ENCODE results near the gene EIF4EBP2. TPM values are rescaled to one million over a fixed set of nuclear protein-coding genes. Genes with fewer than 3 reads are reported as not detected.

EIF4EBP2 gene
- total RNA-seq, 1 experiment from 2014 or later = 166 TPM

DNA sequence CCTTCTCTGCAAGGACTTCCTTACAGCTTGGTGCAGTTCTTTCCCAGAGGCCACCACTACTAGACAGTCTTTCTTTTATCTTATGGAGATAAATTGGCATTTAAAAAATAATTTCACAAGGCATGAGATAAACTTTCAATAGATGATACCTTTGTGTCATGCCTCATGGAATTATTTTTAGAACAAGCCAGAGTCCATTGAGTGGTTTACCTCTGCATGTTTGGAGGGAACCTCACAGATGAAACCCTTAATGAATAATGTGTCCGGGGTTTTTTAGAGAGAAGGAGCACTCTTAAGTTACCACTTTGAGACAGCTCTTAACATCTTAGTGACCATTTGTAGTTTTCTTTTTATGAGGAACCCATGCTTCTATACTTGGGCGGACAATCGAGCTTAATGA, 20.4 kb downstream of the EIF4EBP2 start:
- peaks cover 54% of the 10 kb centered on the region for H3K4me1 Mint-ChIP-seq (ENCODE audit: low read depth, unreplicated experiment)
- H3K4me3 Mint-ChIP-seq (ENCODE audit: unreplicated experiment) = peak overlapping the region; percentile 51
- H3K9me3 Mint-ChIP-seq (ENCODE audit: unreplicated experiment) = no peaks in the 10 kb centered on the region
- H3K4me3 ChIP-seq (ENCODE audit: low read depth, low read length) = no peak overlapping the region
- CTCF ChIA-PET = interaction anchor here (1.1 to 2.7 kb wide), 4 partner anchors 13 to 203 kb away, joined by 3 to 16 read pairs (median 4); no protein-coding TSS in a partner anchor
- H3K9me3 ChIP-seq = no peaks in the 10 kb centered on the region
- no peak for DNase-seq
- no peaks in the 10 kb centered on the region for H3K27me3 ChIP-seq (replicated peaks; ENCODE audit: control insufficient read depth, insufficient read depth, low read length)
- peaks cover 93% of the 10 kb centered on the region for H3K36me3 Mint-ChIP-seq (ENCODE audit: insufficient read depth, unreplicated experiment)
- peaks cover 10% of the 10 kb centered on the region for H3K36me3 ChIP-seq (ENCODE audit: control insufficient read depth, insufficient read depth, low read length)
- no TSS peak for BruUV-seq (replicated peaks)
- peak overlapping the region; percentile 88 for H3K27ac Mint-ChIP-seq (ENCODE audit: unreplicated experiment)
- H3K4me1 ChIP-seq = peaks cover 65% of the 10 kb centered on the region
- no peaks in the 10 kb centered on the region for H3K27me3 Mint-ChIP-seq (ENCODE audit: insufficient read depth, unreplicated experiment)
- TF ChIP-seq, protein P1, sequence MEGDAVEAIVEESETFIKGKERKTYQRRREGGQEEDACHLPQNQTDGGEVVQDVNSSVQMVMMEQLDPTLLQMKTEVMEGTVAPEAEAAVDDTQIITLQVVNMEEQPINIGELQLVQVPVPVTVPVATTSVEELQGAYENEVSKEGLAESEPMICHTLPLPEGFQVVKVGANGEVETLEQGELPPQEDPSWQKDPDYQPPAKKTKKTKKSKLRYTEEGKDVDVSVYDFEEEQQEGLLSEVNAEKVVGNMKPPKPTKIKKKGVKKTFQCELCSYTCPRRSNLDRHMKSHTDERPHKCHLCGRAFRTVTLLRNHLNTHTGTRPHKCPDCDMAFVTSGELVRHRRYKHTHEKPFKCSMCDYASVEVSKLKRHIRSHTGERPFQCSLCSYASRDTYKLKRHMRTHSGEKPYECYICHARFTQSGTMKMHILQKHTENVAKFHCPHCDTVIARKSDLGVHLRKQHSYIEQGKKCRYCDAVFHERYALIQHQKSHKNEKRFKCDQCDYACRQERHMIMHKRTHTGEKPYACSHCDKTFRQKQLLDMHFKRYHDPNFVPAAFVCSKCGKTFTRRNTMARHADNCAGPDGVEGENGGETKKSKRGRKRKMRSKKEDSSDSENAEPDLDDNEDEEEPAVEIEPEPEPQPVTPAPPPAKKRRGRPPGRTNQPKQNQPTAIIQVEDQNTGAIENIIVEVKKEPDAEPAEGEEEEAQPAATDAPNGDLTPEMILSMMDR (IDR thresholded peaks at IDR 0.05; ENCODE audit: insufficient read depth in 1 of 2, low read depth in 1 of 2, low read length in 1 of 2, severe bottlenecking in 1 of 2, unreplicated experiment in 1 of 2) = no peak
- intact Hi-C loops (cut with micrococcal nuclease; ENCODE audit: unreplicated experiment) = no loop called here
- POLR2A ChIA-PET = interaction anchor here (1.3 to 2.8 kb wide), 3 partner anchors 20 to 278 kb away, joined by 3 to 39 read pairs (median 6); partner anchors contain the start of genes EIF4EBP2 and TYSND1

DNA sequence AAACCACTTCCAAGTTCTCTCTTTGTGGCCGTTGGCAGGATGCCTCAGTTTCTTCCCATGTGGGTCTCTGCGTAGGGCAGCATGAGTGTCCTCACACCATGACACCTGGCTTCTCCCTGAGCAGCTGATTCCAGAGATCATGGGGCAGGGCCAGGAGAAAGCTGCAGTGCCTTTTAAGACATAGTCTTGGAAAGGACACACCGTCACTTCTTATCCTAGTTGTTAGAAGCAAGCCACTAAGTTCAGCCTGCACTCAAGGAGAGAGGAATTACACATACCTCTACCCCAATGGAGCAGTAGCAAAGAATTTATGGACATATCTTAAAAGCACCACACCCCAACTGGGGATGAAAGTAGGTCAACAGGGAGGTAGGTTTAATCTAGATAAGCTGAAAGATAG, 21.2 kb downstream of the EIF4EBP2 start:
- H3K4me1 ChIP-seq = peaks cover 65% of the 10 kb centered on the region
- H3K27me3 ChIP-seq (replicated peaks; ENCODE audit: control insufficient read depth, insufficient read depth, low read length) = no peaks in the 10 kb centered on the region
- POLR2A ChIA-PET = interaction anchor here (0.5 to 2.8 kb wide), 6 partner anchors 20 to 384 kb away, joined by 3 to 39 read pairs (median 5); partner anchors contain the start of genes EIF4EBP2 and TYSND1
- intact Hi-C loops (cut with micrococcal nuclease; ENCODE audit: unreplicated experiment) = loop anchor here (1.0 kb wide), 3 partner anchors 10 to 21 kb away; no protein-coding TSS in a partner anchor
- peaks cover 12% of the 10 kb centered on the region for H3K36me3 ChIP-seq (ENCODE audit: control insufficient read depth, insufficient read depth, low read length)
- H3K27ac Mint-ChIP-seq (ENCODE audit: unreplicated experiment) = peak overlapping the region; percentile 88
- TF ChIP-seq, protein P1 (IDR thresholded peaks at IDR 0.05; ENCODE audit: insufficient read depth in 1 of 2, low read depth in 1 of 2, low read length in 1 of 2, severe bottlenecking in 1 of 2, unreplicated experiment in 1 of 2) = no peak
- DNase-seq = peak; percentile 73 to 78
- H3K27me3 Mint-ChIP-seq (ENCODE audit: insufficient read depth, unreplicated experiment) = no peaks in the 10 kb centered on the region
- H3K36me3 Mint-ChIP-seq (ENCODE audit: insufficient read depth, unreplicated experiment) = peaks cover 93% of the 10 kb centered on the region
- no peaks in the 10 kb centered on the region for H3K9me3 ChIP-seq
- CTCF ChIA-PET = interaction anchor here (0.6 to 2.7 kb wide), 11 partner anchors 9 to 203 kb away, joined by 3 to 16 read pairs (median 4); partner anchors contain the start of gene PALD1
- no TSS peak for BruUV-seq (replicated peaks)
- H3K4me1 Mint-ChIP-seq (ENCODE audit: low read depth, unreplicated experiment) = peaks cover 49% of the 10 kb centered on the region
- peak overlapping the region; percentile 51 for H3K4me3 Mint-ChIP-seq (ENCODE audit: unreplicated experiment)
- H3K9me3 Mint-ChIP-seq (ENCODE audit: unreplicated experiment) = no peaks in the 10 kb centered on the region
- no peak overlapping the region for H3K4me3 ChIP-seq (ENCODE audit: low read depth, low read length)

DNA sequence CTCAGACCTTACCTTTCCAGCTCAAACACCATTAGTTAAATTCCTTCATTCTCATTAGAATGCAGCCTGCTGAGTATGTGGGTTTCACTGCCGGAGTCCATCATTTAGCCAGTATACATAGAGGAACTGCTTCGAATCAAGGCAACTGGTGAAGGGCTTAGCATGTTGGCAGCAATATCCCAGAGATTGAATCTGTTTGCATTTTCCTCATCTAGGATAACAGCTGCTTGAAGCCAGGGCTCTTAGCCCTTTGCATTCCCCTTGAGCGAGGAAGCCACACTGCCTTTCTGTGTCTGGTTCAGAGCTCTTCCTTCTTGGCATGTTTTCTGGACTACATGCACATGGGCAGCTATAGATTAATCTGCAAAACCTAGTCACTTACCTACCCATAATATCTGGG, 22.9 kb downstream of the EIF4EBP2 start:
- H3K36me3 Mint-ChIP-seq (ENCODE audit: insufficient read depth, unreplicated experiment) = peaks cover 82% of the 10 kb centered on the region

More for the DNA sequence above, 22.9 kb downstream of the EIF4EBP2 start:
- Histone ChIP-seq H3K36me3 (ENCODE audit: control insufficient read depth, insufficient read depth, low read length) (peaks cover 13% of the 10 kb centered on the region), H3K4me3 (ENCODE audit: low read depth, low read length) (no peak overlapping the region), H3K9me3 (no peaks in the 10 kb centered on the region), H3K27me3 (replicated peaks; ENCODE audit: control insufficient read depth, insufficient read depth, low read length) (no peaks in the 10 kb centered on the region), H3K4me1 (peaks cover 61% of the 10 kb centered on the region)
- H3K27me3 Mint-ChIP-seq (ENCODE audit: insufficient read depth, unreplicated experiment) = no peaks in the 10 kb centered on the region
- intact Hi-C loops (cut with micrococcal nuclease; ENCODE audit: unreplicated experiment) = no loop called here
- ChIA-PET CTCF (interaction anchor here (1.8 kb wide), 1 partner anchor 16 kb away, joined by 5 read pairs; no protein-coding TSS in a partner anchor), POLR2A (no interaction called here)
- no peak overlapping the region for H3K4me3 Mint-ChIP-seq (ENCODE audit: unreplicated experiment)
- peak overlapping the region; percentile 46 for H3K27ac Mint-ChIP-seq (ENCODE audit: unreplicated experiment)
- BruUV-seq (replicated peaks) = no TSS peak
- TF ChIP-seq, protein P1 (IDR thresholded peaks at IDR 0.05; ENCODE audit: insufficient read depth in 1 of 2, low read depth in 1 of 2, low read length in 1 of 2, severe bottlenecking in 1 of 2, unreplicated experiment in 1 of 2) = no peak
- DNase-seq = no peak
- H3K9me3 Mint-ChIP-seq (ENCODE audit: unreplicated experiment) = no peaks in the 10 kb centered on the region
- peaks cover 42% of the 10 kb centered on the region for H3K4me1 Mint-ChIP-seq (ENCODE audit: low read depth, unreplicated experiment)
